ENCODE results near the gene SCT. TPM values are rescaled to one million over a fixed set of nuclear protein-coding genes. Genes with fewer than 3 reads are reported as not detected.
"Not testable (repeated sequence)": the region's sequence is repeated elsewhere in the genome, so short reads cannot be mapped to it uniquely, and the experiment has no call there.

Gene SCT
- total RNA-seq, 1 donor from 2014 or later: not detected

DNA sequence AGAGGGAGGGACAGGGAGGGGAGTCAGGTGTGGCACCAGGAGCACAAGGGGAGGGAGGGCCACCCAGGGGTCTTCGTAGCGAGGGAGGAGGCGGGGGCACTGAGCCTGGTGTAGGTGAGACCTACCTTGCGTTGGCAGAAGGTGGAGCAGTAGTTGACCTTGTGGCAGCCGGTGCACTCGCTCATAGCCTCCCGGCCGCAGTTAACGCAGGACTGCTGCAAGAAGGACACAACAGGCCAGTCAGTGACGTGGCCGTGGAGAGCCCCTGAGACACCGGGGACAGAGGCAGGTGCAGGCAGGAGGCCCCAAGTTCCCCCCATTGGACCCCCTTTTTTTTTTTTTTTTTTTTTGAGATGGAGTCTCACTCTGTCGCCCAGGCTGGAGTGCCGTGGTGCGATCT, 26.9 kb upstream of the SCT start:
- H3K36me3 Mint-ChIP-seq (ENCODE audit: low read depth): peaks cover 36% of the 10 kb centered on the region
- DNase-seq: no peak
- no peak overlapping the region for H3K27ac Mint-ChIP-seq
- no peak for ATAC-seq (ENCODE audit: low read depth)
- POLR2A ChIA-PET: no interaction called here
- CTCF ChIA-PET: no interaction called here
- H3K27me3 Mint-ChIP-seq: no peaks in the 10 kb centered on the region
- H3K4me3 Mint-ChIP-seq: no peak overlapping the region
- H3K4me1 Mint-ChIP-seq: no peaks in the 10 kb centered on the region
- TF ChIP-seq CTCF (IDR thresholded peaks at IDR 0.05): no peak
- H3K9me3 Mint-ChIP-seq: no peaks in the 10 kb centered on the region
- intact Hi-C loops (cut with micrococcal nuclease): no loop called here

DNA sequence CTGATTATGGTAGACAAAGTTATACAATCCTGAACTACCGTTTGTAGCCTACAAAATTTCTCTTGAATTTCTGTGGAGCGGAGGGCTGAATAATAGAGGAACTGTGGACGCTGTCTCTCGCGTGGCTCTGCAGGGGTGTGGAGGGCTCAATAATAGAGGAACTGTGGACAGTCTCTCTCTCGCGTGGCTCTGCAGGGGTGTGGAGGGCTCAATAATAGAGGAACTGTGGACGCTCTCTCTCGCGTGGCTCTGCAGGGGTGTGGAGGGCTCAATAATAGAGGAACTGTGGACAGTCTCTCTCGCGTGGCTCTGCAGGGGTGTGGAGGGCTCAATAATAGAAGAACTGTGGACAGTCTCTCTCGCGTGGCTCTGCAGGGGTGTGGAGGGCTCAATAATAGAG, 26.2 kb upstream of the SCT start:
- H3K9me3 Mint-ChIP-seq; CTCF ChIA-PET; H3K4me1 Mint-ChIP-seq; DNase-seq; H3K27ac Mint-ChIP-seq; POLR2A ChIA-PET; ATAC-seq (ENCODE audit: low read depth); intact Hi-C loops (cut with micrococcal nuclease); H3K4me3 Mint-ChIP-seq; H3K27me3 Mint-ChIP-seq: not testable (repeated sequence)
- peaks cover 36% of the 10 kb centered on the region for H3K36me3 Mint-ChIP-seq (ENCODE audit: low read depth)

- Mint-ChIP-seq H3K36me3 (ENCODE audit: low read depth) (peaks cover 29% of the 10 kb centered on the region), H3K4me1 (peaks cover 5% of the 10 kb centered on the region), H3K27me3 (no peaks in the 10 kb centered on the region), H3K27ac (no peak overlapping the region), H3K9me3 (no peaks in the 10 kb centered on the region), H3K4me3 (no peak overlapping the region)
- intact Hi-C loops (cut with micrococcal nuclease): no loop called here
- no peak for TF ChIP-seq CTCF (IDR thresholded peaks at IDR 0.05)
- ChIA-PET POLR2A (no interaction called here), CTCF (interaction anchor here (1.1 kb wide), 1 partner anchor 77 kb away, joined by 3 read pairs; no protein-coding TSS in a partner anchor)
- ATAC-seq (ENCODE audit: low read depth) (no peak), DNase-seq (no peak)
These were observed 23.5 kb upstream of the SCT start for GRCh38 chr11:650482-650881.

GRCh38 chr11:647672-648158, 20.7 kb upstream of the SCT start:
- H3K36me3 Mint-ChIP-seq (ENCODE audit: low read depth): peaks cover 29% of the 10 kb centered on the region
- ATAC-seq (ENCODE audit: low read depth); H3K4me3 Mint-ChIP-seq; DNase-seq; H3K27ac Mint-ChIP-seq; H3K27me3 Mint-ChIP-seq; CTCF ChIA-PET; H3K9me3 Mint-ChIP-seq; intact Hi-C loops (cut with micrococcal nuclease); H3K4me1 Mint-ChIP-seq: not testable (repeated sequence)
- POLR2A ChIA-PET: interaction anchor here (0.7 kb wide), 1 partner anchor 72 kb away, joined by 3 read pairs; the partner anchor contains the start of gene PHRF1

DNA sequence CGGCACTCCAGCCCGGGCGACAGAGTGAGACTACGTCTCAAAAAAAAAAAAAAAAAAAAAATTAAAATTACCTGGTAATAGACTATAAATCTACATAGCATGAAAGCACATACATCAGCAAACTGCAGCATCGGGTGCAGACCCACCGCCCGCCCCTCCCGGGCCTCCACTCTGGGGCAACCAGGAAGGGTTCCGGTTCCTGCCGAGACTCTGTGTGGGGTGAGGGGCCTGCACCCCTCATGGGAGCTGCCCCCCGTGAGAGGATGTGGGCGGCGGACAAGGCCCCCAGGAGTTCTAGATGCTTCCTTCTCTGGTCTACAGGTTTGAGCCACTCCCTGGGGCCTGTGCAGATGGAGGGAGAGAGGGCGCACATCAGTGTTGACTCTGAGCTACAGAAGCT, 19.2 kb upstream of the SCT start:
- DNase-seq (no peak), ATAC-seq (ENCODE audit: low read depth) (no peak)
- Mint-ChIP-seq H3K9me3 (no peaks in the 10 kb centered on the region), H3K4me3 (no peak overlapping the region), H3K27ac (no peak overlapping the region), H3K4me1 (peaks cover 5% of the 10 kb centered on the region), H3K36me3 (ENCODE audit: low read depth) (peaks cover 22% of the 10 kb centered on the region), H3K27me3 (no peaks in the 10 kb centered on the region)
- no peak for TF ChIP-seq CTCF (IDR thresholded peaks at IDR 0.05)
- intact Hi-C loops (cut with micrococcal nuclease): no loop called here
- ChIA-PET CTCF (interaction anchor here (0.5 kb wide), 1 partner anchor 36 kb away, joined by 4 read pairs; no protein-coding TSS in a partner anchor), POLR2A (interaction anchor here (0.6 kb wide), 1 partner anchor 75 kb away, joined by 4 read pairs; no protein-coding TSS in a partner anchor)

DNA sequence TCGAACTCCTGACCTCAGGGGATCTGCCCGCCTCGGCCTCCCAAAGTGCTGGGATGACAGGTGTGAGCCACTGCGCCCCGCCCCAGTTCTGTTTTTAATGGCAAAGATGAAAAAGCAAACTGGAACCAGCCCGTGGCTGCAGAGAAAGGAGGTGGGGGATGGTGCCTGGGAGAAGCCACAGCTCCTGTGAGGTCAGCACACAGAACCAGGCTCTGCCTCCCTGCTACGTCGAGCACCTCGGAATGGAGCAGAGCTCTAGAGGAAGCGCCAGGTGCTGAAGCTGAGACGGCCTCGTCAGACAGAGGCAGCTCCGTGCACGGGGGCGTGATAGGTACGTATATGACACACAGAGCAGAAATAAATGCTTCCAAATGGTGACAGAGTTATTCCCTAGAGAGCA, 18.6 kb upstream of the SCT start:
- Mint-ChIP-seq H3K36me3 (ENCODE audit: low read depth) (peaks cover 18% of the 10 kb centered on the region), H3K27ac (no peak overlapping the region), H3K4me1 (peaks cover 8% of the 10 kb centered on the region), H3K27me3 (no peaks in the 10 kb centered on the region), H3K9me3 (no peaks in the 10 kb centered on the region), H3K4me3 (no peak overlapping the region)
- ATAC-seq (ENCODE audit: low read depth) (no peak), DNase-seq (no peak)
- TF ChIP-seq CTCF (IDR thresholded peaks at IDR 0.05): no peak
- ChIA-PET POLR2A (no interaction called here), CTCF (no interaction called here)
- intact Hi-C loops (cut with micrococcal nuclease): no loop called here
